Activated T-cell treated with anti-CD3 and anti-CD28 coated beads for 4 hours (primary cell): Measurements from ENCODE around the gene RFX2.

Experiments
- DNase-seq: peaks from one replicate; pipeline ENCODE4 v3.0.0-alpha.2; 2020

Gene RFX2

DNA sequence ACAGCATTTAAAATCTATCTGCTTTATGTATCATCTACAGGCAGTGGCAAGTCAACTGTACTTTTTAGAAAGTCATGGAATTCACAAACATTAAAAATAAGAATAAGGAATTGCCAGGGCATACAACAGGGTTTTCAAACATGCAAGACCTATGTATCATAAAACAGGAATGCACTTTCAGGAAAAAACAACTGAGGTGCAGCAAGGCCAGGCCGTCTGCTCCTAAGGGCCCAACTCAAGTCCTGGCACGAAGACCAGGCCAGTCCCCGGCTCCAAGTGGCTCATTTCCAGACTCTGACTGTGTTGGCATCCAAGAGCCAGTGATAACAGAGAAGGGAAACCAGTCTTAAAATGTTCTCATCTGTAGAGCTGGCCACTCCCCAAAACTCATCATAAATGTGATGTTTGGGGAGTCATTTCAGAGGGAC, 7.1 kb downstream of the RFX2 start:
- no peak for DNase-seq

DNA sequence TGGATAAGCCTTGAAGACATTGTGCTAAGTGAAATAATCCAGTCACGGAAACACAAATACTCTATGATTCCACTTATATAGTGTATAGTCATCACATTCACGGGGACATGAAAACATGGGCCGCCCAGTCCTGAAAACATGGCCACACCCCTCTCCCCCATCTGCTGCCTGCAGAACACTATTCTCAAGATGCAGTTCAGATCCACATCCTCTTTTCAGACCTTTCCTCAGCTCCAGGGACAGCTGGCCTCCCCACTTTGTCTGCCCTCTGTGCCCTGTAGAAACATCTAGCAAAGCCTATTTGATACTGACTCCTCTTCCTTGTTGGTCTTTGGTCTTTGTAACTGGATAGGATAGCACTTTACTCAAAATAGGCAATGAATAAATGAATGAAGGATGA, 8.3 kb downstream of the RFX2 start:
- DNase-seq: no peak

DNA sequence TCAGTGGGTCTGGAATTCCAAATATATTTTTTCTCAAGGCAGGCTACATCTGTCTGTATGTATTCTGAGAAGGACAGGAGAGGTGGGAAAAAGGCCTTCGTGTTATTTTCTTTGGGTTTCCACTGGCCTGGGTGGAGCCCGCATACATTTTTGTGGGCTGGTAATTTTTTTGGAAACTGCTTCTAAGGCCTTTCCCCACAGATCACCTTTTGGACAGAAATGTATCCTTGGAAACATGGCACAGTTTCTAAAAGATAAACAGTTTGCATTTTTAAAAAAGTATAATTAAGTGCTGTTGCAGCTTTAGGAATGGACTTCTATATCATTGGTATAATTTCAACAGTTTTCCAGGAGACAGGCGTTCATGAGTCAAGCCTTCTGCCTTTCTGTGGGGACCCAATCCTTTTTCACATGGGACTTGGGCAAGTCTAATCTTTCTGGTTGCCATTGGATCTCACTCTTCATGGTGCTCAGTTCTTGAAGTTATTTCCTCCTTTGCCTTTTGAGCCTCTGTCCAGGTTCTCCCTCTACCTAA, 8.9 kb downstream of the RFX2 start:
- no peak for DNase-seq

DNA sequence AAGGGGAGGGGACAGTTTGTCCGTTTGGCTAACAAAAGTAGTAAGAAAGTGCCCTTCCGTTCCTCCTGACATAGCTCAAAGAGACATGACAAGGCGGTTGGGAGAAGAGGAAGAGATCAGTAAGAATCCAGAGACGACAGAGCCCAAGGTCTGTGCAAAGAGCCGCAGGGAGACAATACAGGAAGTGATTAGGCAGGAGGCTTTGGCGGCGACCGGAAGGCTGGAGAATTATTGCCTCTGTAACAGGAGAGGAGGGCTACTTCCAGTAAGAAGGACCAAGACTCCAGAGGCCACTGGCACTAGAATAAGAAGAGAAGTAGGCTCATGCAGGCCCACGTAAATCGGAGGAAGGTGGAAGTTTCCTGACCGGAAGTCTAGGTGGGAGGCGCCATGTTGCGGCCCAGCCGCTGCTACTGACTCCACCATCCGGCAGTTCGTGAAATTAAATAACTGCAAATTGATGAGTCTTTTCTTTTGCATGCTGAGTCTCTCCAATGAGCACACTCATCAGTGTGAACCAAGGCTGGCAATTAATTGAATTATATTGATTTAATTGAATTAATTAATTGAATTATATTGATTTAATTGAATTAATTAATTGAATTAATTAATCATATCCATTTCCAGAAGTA, 9.9 kb downstream of the RFX2 start:
- DNase-seq: no peak

DNA sequence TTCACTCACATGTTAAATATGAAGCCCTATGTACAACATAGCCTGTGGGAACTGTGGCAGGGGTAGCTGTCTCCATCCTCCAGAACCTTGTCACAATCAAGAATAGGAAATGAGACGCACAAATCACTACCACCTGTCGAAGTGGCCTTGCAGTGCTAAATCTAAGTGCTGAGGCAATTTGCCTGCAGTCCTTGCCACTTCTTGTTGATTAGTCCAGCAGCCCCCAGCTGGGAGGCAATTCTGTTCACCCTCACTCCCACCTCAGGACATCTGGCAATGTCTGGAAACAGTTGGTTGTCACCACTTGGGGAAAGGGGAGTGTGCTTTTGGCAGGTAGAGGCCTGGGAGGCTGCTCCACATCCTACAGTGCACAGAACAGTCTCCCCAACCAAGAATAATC, 10.7 kb downstream of the RFX2 start:
- no peak for DNase-seq

DNA sequence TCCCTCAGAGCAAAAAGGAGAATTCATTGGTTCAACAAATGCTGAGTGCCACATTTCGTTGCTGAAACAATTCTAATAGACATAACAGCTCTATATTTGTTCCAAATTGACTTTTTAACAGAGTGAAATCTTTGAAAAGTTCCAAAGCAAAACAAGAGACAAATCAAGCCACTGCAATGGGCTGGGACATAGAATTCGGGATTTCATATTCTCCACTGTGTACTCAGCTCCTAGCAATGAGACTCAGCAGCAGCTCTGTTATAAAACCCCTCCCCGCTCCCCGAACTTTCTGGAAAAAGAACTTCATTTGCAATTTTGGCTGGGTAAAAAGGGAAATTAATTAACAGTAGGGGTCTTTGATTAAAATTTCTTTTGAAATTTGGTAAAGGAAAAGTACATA, 11.3 kb downstream of the RFX2 start:
- no peak for DNase-seq

DNA sequence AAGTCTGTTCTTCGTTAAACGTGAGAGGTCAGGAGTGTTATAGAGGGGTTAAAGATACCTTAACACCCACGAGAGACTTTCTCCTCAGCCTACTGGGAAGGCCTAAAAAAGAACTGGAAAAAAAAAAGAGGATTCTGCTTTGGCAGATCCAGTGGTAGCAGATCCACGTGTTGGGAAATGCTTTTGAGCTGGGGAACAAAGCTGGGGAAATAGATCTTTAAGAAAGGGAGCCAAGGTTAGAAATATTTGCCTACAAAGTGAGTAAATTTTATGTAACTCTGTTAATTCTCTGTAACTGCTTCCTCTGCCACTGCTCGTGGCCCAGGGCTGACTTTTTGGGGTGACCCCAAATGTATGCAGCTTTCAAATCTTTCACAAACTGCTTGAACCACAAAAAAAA, 11.7 kb downstream of the RFX2 start:
- no peak for DNase-seq

DNA sequence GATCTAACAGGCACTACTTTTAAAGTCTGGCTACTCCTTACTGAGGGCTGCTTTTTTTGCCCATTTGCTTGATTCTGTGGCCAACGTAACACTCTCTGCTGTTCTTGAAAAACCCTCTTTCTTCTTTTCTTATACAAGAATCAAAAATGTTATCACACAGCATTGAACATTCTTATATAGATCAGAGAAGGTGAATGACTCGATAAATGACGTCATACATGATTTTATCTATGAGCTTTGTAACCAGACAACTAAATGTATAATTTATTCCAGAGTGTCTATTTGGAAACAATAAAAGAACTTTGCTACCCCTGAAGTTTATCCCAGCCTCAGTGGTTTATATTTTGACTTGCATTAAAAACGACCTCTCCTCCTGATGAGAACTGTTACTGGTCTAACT, 12.4 kb downstream of the RFX2 start:
- DNase-seq: no peak

DNA sequence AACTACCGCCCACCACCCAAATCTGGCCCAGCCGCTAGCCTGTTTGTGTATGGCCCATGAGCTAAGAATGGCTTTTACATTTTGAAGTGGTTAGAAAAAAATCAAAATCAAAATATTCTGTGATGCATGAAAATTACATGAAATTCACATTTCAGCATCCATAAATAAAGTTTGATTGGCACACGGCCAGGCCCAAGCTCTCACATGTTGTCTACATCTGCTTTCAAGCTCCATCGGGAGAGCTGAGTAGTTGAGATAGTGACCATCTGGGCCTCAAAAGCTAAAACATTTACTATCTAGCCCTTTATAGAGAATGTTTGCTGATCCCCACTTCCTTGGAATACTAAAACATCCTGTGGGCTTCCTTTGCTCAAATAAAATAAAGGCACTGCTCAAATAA, 14.5 kb downstream of the RFX2 start:
- DNase-seq: no peak

DNA sequence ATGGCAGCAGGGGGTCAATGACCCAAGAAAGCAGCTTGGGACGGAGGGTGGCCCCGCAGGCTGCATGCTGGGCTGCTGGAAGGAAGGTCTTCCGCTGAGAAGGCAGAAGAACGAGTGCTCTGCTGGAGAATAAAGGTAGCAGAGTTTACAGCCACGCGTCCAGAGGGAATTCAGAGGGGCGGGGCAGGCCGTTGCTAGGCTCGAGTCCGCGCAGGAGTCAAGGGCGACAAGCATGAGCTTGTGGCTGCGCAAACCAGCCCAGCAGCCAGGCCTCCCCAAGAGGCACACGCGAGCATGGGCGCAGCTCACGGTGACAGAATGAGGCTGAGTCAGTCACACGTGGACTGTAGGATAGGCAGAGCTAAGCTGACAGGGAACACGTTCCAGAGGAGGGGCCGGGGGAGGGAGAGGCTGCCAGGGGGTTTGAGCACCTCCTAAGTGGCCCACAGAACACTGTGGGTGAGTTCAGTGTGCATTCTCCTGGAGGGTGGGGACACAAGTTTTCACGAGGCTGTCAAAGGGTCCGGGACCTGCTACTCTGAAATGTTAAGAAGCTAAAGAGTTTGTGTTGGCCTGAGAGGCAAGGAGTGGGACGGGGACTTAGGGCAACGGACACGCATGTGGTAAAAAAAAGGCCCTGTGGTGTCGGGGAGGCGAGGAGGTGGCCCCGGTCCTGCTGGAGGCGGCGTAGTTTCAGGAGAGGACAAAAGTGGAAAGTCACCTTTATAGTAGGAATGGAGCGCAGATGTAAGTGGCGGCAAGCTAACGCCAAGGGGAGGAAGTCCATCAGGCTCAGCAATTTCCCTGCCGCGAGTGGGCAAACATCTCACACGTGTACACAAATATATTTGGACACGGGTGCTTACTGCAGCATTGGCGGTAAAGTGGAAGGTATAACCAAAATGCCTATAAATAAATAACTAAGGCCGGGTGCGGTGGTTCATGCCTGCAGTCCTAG, 17.7 kb downstream of the RFX2 start:
- DNase-seq: no peak

DNA sequence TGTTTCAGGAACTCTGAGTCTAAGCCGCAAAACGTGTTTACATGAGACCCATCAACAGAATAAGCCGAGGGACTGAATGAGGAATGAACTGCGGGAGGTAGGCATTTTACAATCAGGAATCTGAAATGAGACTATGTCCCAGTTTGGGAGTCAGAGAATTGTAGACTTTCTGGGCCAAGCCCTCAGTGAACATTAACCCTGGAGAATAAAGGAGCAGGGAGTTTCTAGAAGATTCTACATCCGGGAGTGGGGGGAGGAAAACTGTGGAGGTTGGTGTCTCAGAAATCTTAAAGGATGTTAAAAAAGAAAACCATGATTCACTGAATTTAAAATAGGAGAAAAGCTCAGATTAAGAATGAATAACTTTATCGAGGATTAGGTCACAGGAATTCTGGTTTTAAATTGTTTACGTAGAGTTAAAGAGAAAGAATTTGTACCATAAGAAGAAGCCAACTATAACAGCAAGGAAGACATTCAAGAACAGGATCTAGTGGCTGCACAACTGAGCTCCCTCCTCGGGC, 18.5 kb downstream of the RFX2 start:
- DNase-seq: no peak

DNA sequence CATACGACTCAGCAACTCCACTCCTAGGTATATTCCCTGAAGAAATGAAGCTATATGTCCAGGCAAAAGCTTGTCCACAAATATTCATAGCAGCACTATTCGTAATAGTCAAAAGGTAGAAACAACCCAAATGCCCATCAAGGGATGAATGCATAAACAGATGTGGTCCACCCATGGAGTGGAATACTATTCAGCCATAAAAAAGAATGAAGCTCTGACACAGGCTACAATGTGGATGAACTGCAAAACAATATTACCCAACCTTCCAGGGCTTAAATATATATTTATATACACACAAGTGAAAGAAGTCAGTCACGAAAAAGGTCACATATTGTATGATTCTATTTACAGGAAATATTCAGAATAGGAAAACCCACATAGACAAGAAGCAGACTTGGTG, 19.7 kb downstream of the RFX2 start:
- DNase-seq: no peak

DNA sequence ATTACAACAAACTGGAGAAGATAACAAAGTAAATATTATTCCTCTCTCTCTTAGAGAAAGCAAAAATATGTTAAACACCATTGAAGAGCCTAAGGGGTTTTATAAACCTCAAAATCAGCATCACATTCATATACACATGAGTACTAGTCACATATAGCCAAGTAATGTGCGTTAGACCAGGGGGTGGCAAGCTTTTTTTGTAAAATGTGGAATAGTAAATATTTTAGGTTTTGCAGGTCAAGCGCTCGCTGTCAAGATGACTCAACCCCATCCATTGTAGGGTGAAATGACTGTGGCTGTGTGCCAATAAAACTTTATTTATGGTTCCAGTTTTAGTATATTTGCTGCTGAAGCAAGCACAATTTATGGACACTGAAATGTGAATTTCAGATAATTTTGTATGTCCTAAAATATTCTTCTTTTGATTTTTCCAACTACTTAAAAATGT, 21.7 kb downstream of the RFX2 start:
- no peak for DNase-seq

DNA sequence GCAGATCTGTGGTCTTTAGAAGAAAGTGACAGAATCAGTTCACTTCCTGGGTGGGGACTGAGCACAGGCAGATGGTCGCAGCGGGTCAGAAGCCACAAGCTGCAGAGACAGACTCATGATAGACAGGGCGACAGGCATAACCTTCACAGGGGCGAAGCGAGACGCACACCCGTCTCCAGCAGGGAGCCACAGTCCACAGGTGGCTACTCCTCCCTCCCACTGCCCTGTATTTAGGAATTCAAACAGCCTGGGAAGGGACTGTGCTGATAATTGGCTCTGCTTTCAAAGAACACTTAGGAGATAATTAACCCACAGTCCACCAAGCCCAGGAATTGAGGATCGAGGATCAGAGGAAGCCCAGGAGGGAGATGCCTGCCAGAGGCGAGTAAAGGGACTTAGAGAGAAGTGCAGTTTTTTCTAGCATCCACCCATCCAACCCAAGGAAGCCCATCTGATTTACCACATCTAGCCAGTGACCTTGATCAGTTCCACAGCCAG, 23.2 kb downstream of the RFX2 start:
- no peak for DNase-seq

DNA sequence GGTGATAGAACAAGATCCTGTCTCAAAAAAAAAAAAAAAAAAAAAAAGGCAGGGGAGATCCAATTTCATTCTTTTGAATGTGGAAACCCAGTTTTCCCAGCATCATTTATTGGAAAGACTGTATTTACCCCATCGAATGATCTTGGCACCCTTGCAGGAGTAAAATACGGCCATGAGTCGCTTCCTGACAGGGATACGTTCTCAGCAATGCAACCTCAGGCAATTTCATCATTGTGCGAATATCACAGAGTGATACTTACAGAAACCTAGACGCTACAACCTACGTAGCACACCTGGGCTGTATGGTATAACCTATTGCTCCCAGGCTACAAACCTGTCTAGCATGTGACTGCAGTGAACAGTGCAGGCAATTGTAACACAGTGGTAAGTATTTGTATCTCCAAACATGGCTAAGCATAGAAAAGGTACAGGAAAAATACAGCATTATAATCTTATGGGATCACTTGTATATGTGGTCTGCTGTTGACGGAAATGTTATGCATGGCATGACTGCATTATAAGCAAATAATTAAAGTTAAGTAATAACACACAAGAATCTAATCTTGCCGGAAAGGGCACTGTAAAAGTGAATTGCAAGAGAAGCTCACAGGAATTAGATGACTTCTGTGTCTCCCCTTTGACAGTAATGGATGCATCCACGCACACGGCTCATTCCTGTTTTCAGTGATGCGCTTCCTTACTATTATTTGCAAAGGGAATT, 24.1 kb downstream of the RFX2 start:
- DNase-seq: no peak

DNA sequence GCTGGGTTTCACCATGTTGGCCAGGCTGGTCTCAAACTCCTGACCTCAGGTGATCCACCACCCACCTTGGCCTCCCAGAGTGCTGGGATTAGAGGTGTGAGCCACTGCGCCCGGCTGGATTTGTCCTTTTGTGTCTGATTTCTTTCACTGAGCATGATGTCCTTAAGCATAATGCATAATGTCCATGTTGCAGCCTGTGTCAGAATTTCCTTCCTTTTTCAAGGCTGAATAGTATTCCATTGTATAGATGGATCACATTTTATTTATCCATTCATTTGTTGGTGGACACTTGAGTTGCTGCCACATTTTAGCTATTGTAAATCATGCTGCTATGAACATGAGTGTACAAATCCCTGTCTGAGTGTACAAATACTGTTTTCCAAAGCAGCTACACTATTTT, 25.5 kb downstream of the RFX2 start:
- DNase-seq: no peak

DNA sequence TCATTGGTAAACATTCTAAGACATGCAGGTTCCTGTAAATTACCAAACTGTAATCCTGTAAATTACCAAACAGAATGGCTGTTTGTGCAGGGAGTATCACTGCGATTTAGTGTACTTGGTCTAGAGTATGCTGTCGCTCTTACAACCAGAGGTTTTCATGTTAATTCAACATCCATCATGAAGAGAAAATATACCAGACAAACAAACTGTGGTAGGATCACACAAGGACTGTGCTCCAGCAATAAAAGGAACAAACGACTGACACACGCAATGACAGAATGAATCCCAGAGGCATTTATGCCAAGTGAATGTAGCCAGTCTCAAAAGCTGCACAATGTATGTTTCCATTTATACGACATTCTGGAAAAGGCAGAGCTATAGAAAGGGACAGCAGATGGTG, 31.2 kb downstream of the RFX2 start:
- no peak for DNase-seq

DNA sequence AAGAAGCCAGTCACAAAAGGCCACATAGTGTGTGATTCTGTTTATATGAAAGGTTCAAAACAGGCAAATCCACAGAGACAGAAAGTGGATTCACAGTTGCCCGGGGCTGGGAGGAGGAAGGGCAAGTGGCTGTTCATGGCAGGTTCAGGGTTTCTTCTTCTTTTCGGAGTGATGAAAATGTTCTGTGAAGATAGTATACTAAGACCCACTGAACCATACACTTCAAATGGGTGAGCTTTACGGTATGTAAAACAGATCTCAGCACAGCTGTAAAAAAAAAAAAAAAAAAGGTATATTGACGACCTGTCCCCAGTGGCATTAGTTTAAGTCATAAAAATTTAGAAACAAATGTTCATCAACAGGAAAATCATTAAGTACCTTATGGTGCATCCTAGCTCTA, 32.2 kb downstream of the RFX2 start:
- DNase-seq: no peak

DNA sequence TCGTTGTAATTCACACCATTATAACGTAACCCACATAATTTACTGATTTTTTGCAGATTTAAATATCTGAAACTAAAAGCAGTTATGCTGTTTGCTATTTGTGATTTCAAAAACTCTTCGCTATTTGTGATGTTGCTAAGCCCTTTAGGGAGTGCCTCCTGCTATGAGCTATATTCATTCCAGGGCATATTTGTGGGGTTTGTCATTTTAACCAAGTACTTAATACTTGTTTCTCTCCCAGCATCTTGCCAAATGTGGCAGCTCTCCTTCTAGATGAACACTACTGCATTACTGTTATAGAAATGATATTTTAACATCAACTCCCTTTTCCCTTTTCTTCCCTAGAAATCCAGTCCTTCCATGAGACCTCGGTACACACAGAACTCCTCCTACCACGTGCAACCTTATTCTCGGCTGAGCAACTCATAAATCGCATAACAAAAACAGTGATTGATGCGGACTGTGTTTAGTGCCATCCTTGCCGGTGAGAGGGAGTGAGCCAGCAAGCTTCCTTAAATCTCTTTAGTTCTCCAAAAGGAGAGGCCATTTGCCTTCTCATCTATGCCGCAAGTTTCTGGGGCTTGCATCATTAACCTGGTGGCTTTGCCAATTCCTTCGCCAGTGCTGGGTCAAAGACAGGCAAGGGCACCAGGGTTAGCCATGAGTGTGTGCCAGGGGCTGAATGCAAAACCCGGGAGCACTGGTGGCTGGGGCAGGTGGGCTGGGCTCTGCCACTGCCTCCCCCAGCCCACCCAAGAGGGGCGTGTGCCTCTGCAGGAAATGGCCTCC, 33.4 kb downstream of the RFX2 start:
- DNase-seq: no peak

DNA sequence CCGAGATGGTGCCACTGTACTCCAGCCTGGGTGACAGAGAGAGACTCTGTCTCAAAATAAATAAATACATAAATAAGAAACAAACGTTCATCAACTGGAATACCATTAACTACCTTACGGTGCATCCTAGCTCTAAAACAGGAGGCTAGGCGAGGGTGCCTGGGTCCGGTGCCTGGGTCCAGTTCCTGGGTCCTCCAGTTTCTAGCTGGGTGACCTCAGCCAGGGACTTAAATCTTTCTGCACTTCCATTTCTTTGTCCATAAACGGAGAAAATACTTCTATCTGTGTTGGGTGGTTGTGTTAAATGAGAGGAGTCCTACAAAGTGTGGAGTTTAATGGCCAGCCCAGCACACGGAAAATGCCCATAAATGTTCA, 34.0 kb downstream of the RFX2 start:
- no peak for DNase-seq

DNA sequence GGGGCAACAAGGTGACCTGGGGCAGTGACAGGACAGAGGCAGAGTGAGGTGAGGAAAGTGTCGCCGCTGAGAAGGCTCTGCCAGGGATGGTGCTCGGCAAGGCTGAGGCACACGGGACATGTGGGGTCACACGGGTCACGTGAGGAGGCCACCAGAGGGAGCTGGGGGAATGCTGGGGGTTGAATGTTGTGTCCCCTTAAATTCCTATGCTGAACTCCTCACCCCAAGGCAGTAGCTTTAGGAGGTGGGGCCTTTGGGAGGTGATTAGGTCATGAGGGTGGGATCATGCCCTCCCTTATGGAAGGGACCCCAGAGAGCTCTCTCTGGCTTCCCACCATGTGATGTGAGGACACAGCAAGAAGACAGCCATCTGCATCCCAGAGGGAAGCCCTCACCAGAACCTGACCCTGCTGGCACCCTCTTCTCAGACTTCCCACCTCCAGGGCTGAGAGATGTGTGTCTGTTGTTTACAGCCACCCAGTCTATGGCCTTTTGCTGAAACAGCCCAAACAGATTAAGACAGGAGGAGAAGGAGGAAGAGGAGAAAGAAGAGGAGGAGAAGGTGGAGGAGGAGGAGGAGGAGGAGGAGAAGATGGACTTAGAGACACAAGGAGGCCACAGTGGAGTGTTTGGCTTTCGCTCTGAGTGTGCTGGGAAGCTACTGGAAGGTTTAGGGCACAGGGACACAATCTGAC, 35.4 kb downstream of the RFX2 start:
- DNase-seq: no peak
